ENCODE results near the gene GPD1.
A peak's percentile ranks its signal among the peaks of the same experiment; 100 is the strongest.
"Not testable (repeated sequence)": the region's sequence is repeated elsewhere in the genome, so short reads cannot be mapped to it uniquely, and the experiment has no call there.

GPD1 gene

GRCh38 chr12:50070314-50071060 is 33.3 kb upstream of the GPD1 start:
- intact Hi-C loops (cut with DNase I), result loop anchor here (2.0 kb wide), 1 partner anchor 104 kb away; no protein-coding TSS in a partner anchor
- DNase-seq, result peak; percentile 70 to 94 (median 86)

- DNase-seq, result no peak
- intact Hi-C loops (cut with DNase I), result no loop called here
Observed at GRCh38 chr12:50072198-50072907, 31.5 kb upstream of the GPD1 start.

- intact Hi-C loops (cut with DNase I), result no loop called here
- DNase-seq, result no peak
Observed at GRCh38 chr12:50073206-50073605, 30.6 kb upstream of the GPD1 start.

GRCh38 chr12:50073712-50074111 is 30.1 kb upstream of the GPD1 start:
- intact Hi-C loops (cut with DNase I), result no loop called here
- no peak for DNase-seq

- intact Hi-C loops (cut with DNase I), result loop anchor here (5.0 kb wide), 1 partner anchor 102 kb away; no protein-coding TSS in a partner anchor
Observed at GRCh38 chr12:50074936-50075807, 28.6 kb upstream of the GPD1 start.

GRCh38 chr12:50075808-50076170 is 28.0 kb upstream of the GPD1 start:
- no peak for DNase-seq
- intact Hi-C loops (cut with DNase I), result loop anchor here (5.0 kb wide), 1 partner anchor 102 kb away; no protein-coding TSS in a partner anchor

More at GRCh38 chr12:50074936-50075807, 28.6 kb upstream of the GPD1 start:
- peak; percentile 74 to 94 (median 87) for DNase-seq

- DNase-seq, result no peak
- intact Hi-C loops (cut with DNase I), result loop anchor here (5.0 kb wide), 1 partner anchor 100 kb away; no protein-coding TSS in a partner anchor
Observed at GRCh38 chr12:50077099-50077498, 26.7 kb upstream of the GPD1 start.

GRCh38 chr12:50078281-50078680 is 25.5 kb upstream of the GPD1 start:
- peak in 27 of 42 donors; percentile 38 to 82 (median 57) for DNase-seq
- intact Hi-C loops (cut with DNase I), result loop anchor here (5.0 kb wide), 1 partner anchor 99 kb away; no protein-coding TSS in a partner anchor

GRCh38 chr12:50079771-50080170 is 24.0 kb upstream of the GPD1 start:
- no peak for DNase-seq
- intact Hi-C loops (cut with DNase I), result loop anchor here (5.0 kb wide), 1 partner anchor 98 kb away; no protein-coding TSS in a partner anchor

- intact Hi-C loops (cut with DNase I), result no loop called here
Observed at GRCh38 chr12:50081096-50081808, 22.6 kb upstream of the GPD1 start.

GRCh38 chr12:50082644-50083043 is 21.2 kb upstream of the GPD1 start:
- intact Hi-C loops (cut with DNase I), result no loop called here
- no peak for DNase-seq

More at GRCh38 chr12:50081096-50081808, 22.6 kb upstream of the GPD1 start:
- DNase-seq, result no peak

- DNase-seq, result no peak
- intact Hi-C loops (cut with DNase I), result no loop called here
Observed at GRCh38 chr12:50083301-50083700, 20.5 kb upstream of the GPD1 start.

- DNase-seq; intact Hi-C loops (cut with DNase I): not testable (repeated sequence)
Observed at GRCh38 chr12:50084409-50084774, 19.4 kb upstream of the GPD1 start.

- intact Hi-C loops (cut with DNase I), result no loop called here
- peak; percentile 87 to 98 (median 96) for DNase-seq
Observed at GRCh38 chr12:50084775-50085614, 18.8 kb upstream of the GPD1 start, which contains the start of gene SMARCD1. SMARCD1 (plus strand) TSS chr12:50085342; CDS start chr12:50085370, 28 bp downstream.

- peak in 8 of 42 donors; percentile 56 to 84 (median 74) for DNase-seq
Observed at GRCh38 chr12:50085615-50086072, 18.2 kb upstream of the GPD1 start.

GRCh38 chr12:50086148-50086547 is 17.7 kb upstream of the GPD1 start:
- intact Hi-C loops (cut with DNase I), result no loop called here
- peak in 2 of 42 donors; percentile 54 to 67 for DNase-seq

More at GRCh38 chr12:50085615-50086072, 18.2 kb upstream of the GPD1 start:
- intact Hi-C loops (cut with DNase I), result no loop called here

- intact Hi-C loops (cut with DNase I), result no loop called here
- no peak for DNase-seq
Observed at GRCh38 chr12:50087151-50087550, 16.7 kb upstream of the GPD1 start.
